ENCODE measurements around the gene SSNA1.
A peak's percentile ranks its signal among the peaks of the same experiment; 100 is the strongest.

Gene SSNA1

DNA sequence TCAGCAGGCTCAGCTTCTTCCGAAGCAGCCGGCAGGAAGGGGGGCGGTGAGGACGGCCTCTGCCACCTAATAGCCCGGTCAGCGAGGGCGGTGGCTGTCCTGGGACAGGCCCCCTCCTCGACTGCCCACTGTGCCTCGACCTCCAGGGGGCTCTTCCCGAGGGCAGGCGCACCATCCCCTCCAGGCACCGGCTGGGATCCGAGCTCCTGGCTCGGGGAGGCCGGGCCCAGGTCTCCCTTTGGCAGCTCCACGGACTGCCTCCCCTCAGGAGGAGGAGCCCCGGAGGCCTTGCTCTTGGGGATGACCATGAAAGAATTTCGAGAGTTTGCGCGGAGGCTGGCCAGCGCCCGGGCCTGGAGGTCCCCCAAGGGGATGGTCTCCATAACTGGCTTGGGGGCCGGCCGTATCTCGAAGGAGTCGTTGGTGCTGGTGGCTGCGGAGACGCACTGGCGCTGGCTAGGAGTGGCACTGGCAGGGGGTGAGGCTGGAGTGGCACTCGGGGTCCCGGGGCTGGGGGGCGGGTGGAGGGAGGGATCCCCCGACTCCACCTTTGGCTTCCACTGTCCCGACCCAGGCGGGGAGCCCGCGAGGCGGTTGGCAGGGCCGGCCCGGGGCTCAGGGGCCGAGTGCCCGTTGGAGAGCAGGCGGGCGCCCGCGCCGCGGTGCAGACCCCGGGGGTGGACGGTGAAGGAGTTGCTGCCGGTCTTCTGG, 11.1 kb downstream of the SSNA1 start:
- DNase-seq (ENCODE audit: low read depth in 2 of 3, low spot score in 2 of 3) = no peak

GRCh38 chr9:137200311-137201204, 12.1 kb downstream of the SSNA1 start, which contains the start of gene TPRN:
Gene TPRN (minus strand): TSS chr9:137200741. CDS start chr9:137200711, 30 bp downstream.
- DNase-seq (ENCODE audit: low read depth in 2 of 3, low spot score in 2 of 3) = peak; percentile 82 to 96 (median 93)

DNA sequence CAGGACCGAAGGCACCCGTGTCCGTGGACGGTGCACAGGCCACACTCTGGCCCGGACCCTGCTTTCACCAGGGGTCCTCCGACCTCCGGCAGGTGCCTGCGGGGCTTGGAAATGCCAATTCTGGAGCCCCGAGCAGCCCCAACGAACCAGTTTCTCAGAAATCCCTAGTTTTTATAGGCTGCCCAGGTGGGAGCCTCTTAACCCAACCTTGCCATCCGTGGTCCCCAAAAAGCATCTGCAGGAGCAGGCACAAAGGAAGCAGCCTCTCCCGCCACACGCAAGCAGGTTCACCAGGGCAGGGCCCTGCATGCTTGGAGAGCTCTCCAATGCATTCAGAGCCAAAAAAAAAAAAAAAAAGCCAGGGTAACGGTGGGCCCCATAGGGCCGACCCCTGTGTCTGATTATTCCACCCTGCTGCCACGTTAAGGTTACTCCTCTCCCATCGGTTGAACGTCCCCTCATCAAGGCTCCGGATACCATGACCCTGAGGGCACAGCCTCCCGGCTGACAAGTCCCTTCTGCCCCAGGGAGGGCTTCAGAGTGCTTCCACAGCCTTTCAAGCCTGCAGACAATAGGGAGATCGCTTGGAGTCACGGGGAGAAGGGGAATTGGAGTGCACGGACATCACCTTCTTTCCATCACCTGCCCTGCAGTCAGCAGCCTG, 12.9 kb downstream of the SSNA1 start:
- DNase-seq (ENCODE audit: low read depth in 2 of 3, low spot score in 2 of 3) = no peak

DNA sequence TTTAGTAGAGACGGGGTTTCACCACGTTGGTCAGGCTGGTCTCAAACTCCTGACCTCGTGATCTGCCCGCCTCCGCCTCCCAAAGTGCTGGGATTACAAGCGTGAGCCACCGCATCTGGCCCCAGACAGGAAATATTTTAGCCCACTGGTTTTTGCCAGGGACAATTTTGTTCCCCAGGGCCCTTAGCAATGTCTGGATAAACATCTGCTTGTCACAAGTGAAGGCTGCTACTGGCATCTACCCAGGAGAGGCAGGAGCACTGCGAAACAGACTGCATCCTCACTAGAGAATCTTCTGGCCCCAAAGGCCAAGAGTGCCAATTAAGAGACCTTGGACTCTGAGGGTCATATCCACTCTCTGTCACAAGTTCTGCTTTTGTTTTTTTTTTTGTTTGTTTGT, 14.5 kb downstream of the SSNA1 start:
- no peak for DNase-seq (ENCODE audit: low read depth in 2 of 3, low spot score in 2 of 3)

DNA sequence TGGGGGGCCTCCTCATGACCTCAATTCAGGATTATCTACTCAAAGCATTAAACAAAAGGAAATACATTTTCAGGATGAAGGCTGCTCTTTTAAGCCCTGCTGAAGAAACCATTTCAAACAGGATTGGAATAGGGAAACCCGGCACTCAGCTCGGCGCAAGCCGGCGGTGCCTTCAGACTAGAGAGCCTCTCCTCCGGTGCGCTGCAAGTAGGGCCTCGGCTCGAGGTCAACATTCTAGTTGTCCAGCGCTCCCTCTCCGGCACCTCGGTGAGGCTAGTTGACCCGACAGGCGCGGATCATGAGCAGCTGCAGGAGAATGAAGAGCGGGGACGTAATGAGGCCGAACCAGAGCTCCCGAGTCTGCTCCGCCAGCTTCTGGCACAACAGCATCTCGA, 16.3 kb downstream of the SSNA1 start:
- DNase-seq (ENCODE audit: low read depth in 2 of 3, low spot score in 2 of 3) = no peak

GRCh38 chr9:137205126-137206069, 16.9 kb downstream of the SSNA1 start, which contains the start of the genes NDOR1 and TMEM203:
Gene NDOR1 (plus strand): TSS chr9:137205700. CDS start chr9:137205778, 78 bp downstream.
Gene TMEM203 (minus strand): TSS chr9:137205648. CDS start chr9:137205414, 234 bp downstream.
- DNase-seq (ENCODE audit: low read depth in 2 of 3, low spot score in 2 of 3) = peak; percentile 87 to 96 (median 94)

GRCh38 chr9:137206602-137207001, 18.1 kb downstream of the SSNA1 start:
- no peak for DNase-seq (ENCODE audit: low read depth in 2 of 3, low spot score in 2 of 3)

DNA sequence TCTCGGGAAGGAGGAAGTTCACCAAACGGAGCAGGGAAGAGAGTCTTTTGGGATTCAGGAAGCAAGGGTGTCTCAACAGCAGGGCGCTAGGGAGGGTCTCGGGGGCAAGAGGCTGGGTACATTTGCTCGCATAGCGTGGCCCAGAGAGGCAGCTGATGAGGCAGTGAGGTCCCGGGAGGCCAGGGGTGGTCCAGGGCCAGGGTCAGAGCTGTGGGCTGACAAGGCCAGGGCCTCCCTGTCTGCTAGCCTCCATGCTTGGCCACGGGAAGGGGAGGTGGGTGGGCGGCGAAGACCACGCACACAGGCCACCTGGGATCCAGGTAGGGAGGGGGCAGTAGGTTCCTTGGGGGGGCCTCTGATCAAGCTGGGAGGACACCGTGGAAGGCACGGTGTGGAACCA, 23.1 kb downstream of the SSNA1 start:
- DNase-seq (ENCODE audit: low read depth in 2 of 3, low spot score in 2 of 3) = no peak

DNA sequence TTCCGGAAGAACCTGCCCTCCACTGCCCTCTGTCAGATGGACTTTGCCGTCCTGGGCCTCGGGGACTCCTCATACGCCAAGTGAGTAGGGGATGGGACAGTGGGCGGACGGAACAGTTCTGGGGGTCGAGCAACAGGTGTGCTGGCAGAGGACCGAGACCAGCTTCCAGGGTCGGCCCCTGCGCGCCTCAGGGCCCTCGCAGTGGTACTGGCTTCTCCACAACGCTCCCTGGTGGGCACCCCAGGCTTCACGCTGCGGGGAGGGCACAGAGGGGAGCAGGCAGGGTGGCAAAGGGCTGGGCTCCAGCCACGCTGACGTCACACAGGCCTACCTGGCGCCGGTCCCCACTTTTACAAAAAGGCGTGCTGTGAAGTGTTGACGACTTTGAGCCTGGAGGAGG, 24.0 kb downstream of the SSNA1 start:
- DNase-seq (ENCODE audit: low read depth in 2 of 3, low spot score in 2 of 3) = no peak

DNA sequence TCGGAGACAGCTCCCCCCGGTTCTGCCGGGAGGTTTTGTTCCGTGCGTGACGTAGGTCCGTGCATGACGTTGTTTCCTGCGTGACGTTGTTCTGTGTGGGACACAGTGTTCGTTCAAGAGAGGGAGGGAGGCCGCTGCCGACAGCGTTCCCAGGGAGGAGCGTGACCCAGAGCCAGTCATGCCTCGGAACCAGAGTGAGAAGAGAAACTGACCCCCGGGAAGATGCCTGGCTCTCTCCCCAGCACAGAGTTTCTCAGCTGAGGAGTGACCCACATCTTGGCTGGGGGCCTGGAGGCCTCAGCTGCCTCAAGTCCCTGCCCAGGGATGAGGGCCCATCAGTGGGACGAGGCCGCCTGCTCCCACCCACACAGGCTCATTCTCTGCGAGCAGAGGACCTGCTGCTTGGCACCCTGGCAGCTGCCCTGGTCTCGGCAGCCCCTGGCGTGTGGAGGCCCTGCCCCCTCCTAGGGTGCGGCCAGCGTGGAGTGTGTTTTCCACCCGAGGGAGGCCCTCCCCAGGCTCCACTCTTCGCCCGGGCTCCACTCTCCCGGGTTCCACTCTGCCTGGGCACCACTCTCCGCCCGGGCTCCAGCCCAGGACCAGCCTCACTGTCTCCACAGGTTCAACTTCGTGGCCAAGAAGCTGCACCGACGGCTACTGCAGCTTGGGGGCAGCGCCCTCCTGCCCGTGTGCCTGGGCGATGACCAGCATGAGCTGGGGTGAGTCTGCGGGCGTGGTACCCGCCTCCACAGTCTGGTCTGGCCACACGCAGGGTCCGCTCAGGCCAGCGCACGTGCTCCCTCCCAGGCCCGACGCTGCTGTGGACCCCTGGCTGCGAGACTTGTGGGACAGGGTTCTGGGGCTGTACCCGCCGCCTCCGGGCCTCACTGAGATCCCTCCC, 24.9 kb downstream of the SSNA1 start:
- DNase-seq (ENCODE audit: low read depth in 2 of 3, low spot score in 2 of 3) = no peak

DNA sequence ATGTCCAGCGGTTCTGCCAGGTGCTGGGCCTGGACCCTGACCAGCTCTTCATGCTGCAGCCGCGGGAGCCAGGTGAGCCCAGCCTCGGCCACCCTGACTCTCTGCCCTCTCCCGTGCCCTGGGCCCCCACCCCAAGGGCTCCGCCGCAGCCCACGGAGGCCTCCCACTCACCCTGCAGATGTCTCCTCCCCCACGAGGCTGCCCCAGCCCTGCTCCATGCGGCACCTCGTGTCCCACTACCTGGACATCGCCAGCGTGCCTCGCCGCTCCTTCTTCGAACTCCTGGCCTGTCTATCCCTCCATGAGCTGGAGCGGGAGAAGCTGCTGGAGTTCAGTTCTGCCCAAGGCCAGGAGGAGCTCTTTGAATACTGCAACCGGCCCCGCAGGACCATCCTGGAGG, 26.1 kb downstream of the SSNA1 start:
- DNase-seq (ENCODE audit: low read depth in 2 of 3, low spot score in 2 of 3) = no peak

GRCh38 chr9:137215196-137215986, 26.9 kb downstream of the SSNA1 start:
- no peak for DNase-seq (ENCODE audit: low read depth in 2 of 3, low spot score in 2 of 3)

DNA sequence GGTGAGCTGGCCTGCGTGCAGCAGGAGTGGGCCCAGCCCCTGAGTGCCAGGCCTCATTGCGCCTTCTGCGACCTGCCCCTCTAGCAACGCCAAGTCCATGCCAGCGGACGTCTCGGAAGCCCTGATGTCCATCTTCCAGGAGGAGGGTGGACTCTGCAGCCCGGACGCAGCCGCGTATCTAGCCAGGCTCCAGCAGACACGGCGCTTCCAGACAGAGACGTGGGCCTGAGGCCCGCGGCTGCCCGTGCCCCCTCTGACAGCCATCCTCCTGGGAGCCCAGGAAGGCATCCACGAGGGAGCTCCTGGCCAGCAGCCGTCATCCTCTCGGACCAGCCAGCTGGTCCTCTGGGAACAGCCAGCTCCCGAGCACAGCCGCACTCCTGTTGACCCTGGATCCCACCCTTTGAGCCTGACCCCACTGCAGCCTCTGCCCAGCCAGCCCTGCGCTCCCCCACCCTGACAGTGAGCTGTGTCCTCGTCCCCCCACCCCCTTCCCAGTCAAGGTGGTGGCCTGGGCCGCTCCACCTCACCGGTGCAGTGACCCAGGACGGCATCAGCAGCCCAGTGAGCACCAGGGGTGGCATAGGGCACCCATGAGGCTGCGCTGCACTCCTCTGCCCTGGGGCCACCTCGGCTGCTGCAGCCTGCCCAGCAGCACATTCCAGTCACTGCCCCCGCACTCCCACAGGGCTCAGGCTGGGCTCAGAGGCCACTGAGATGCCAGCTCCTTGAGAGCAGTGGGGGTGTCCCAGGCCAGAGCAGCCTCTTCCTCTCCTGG, 27.9 kb downstream of the SSNA1 start:
- no peak for DNase-seq (ENCODE audit: low read depth in 2 of 3, low spot score in 2 of 3)

- DNase-seq (ENCODE audit: low read depth in 2 of 3, low spot score in 2 of 3) = no peak
Observed at GRCh38 chr9:137217276-137218211, 29.1 kb downstream of the SSNA1 start.

DNA sequence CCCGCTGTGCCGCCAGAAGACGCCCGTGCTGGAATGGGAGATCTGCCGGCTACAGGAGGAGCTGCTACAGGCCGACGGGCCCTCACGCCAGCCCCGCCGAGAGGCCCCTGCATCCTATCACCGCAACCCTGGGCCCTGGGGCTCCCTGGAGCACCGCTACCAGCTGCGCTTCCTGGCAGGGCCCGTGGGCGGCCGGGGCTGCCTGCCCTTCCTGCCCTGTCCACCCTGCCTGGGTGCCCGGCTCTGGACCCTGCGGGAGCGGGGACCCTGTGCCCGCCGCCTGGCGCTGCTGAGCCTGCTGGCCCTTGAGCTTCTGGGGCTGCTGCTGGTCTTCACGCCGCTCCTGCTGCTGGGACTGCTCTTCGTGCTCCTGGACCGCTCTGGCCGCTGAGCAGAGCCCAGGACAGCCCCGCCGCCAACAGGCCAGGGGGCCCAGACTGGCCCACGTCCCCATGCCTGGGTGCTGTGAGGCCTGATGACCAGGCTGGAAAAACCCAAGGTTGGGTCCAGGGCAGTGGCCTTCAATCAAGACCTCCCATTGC, 29.8 kb downstream of the SSNA1 start:
- no peak for DNase-seq (ENCODE audit: low read depth in 2 of 3, low spot score in 2 of 3)

DNA sequence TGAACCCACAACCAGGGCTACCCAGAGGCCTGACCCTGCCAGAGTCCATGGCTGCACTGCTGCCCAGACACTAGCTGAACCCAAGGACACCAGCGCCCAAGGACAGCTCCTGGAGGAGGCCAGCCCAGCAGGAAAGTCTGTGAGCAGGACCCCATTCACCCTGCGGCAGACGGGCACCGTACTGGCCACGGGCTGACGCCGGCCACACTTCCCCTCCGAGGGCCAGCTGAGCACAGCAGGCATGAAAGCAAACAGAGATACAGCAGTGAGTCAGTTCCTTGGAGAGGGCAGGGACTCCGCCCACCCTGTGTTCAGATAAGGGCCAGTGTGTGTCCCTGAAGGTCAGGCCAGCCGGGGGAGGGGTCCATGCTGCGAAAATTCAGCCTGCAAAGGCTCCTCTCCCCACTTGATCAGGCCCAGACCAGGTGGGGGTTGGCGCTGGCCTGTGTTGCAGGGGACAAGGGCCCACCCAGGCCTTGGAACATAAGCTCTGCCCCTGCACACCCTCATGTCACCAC, 30.3 kb downstream of the SSNA1 start:
- DNase-seq (ENCODE audit: low read depth in 2 of 3, low spot score in 2 of 3) = no peak
